ENCODE measurements around the gene TAF15.

- TF ChIP-seq CTCF (IDR thresholded peaks at IDR 0.05) (no peak), POLR2A (IDR thresholded peaks at IDR 0.05) (no peak)
Observed at GRCh38 chr17:35812456-35812855, 3.2 kb downstream of the TAF15 start.

Data from thyroid gland (tissue), 4 donors.